Stimulated activated CD8-positive, alpha-beta memory T cell treated with anti-CD3 and anti-CD28 coated beads, Interleukin-15, amount 100 ng/mL, for 4 hours (primary cell): Measurements from ENCODE around the gene PNCK.
"Not testable (repeated sequence)": the region's sequence is repeated elsewhere in the genome, so short reads cannot be mapped to it uniquely, and the experiment has no call there.

Source experiments
- DNase-seq, 2 donors: peaks; one replicate each; pipeline ENCODE4 v3.0.0-alpha.2; 2020; ENCODE audit warnings: low read depth in 2 of 2

PNCK gene

GRCh38 chrX:153699210-153699783 is 25.7 kb upstream of the PNCK start:
- not testable (repeated sequence) for DNase-seq

- no peak for DNase-seq
Measured at GRCh38 chrX:153697924-153698865, 24.6 kb upstream of the PNCK start.

GRCh38 chrX:153696986-153697722 is 23.5 kb upstream of the PNCK start:
- not testable (repeated sequence) for DNase-seq

GRCh38 chrX:153696538-153696937 is 22.9 kb upstream of the PNCK start:
- not testable (repeated sequence) for DNase-seq

GRCh38 chrX:153696100-153696499 is 22.5 kb upstream of the PNCK start:
- no peak for DNase-seq

GRCh38 chrX:153694687-153695270 is 21.2 kb upstream of the PNCK start:
- no peak for DNase-seq

GRCh38 chrX:153694256-153694655 is 20.6 kb upstream of the PNCK start:
- DNase-seq: not testable (repeated sequence)

GRCh38 chrX:153693216-153694086 is 19.8 kb upstream of the PNCK start:
- no peak for DNase-seq

GRCh38 chrX:153692611-153693156 is 19.1 kb upstream of the PNCK start:
- no peak for DNase-seq

- DNase-seq: no peak
Measured at GRCh38 chrX:153692003-153692402, 18.4 kb upstream of the PNCK start.

- DNase-seq: not testable (repeated sequence)
Measured at GRCh38 chrX:153691032-153691827, 17.6 kb upstream of the PNCK start.

GRCh38 chrX:153690466-153690865 is 16.9 kb upstream of the PNCK start:
- no peak for DNase-seq

- no peak for DNase-seq
Measured at GRCh38 chrX:153689654-153690465, 16.2 kb upstream of the PNCK start.

- DNase-seq: no peak
Measured at GRCh38 chrX:153688911-153689590, 15.4 kb upstream of the PNCK start.

GRCh38 chrX:153688506-153688905 is 14.9 kb upstream of the PNCK start:
- DNase-seq: no peak

- DNase-seq: no peak
Measured at GRCh38 chrX:153688071-153688470, 14.5 kb upstream of the PNCK start.

GRCh38 chrX:153687121-153688039 is 13.8 kb upstream of the PNCK start, which contains the start of gene SLC6A8:
Gene SLC6A8, plus strand, starts transcription at chrX:153687926. Its CDS starts 649 bp downstream, at chrX:153688575.
- no peak for DNase-seq
